ENCODE data around the gene TYK2.
"Not testable (repeated sequence)": the region's sequence is repeated elsewhere in the genome, so short reads cannot be mapped to it uniquely, and the experiment has no call there.

TYK2 gene

GRCh38 chr19:10407096-10407495 lies 26.7 kb upstream of the TYK2 start:
- DNase-seq (ENCODE audit: low spot score) = no peak

DNA sequence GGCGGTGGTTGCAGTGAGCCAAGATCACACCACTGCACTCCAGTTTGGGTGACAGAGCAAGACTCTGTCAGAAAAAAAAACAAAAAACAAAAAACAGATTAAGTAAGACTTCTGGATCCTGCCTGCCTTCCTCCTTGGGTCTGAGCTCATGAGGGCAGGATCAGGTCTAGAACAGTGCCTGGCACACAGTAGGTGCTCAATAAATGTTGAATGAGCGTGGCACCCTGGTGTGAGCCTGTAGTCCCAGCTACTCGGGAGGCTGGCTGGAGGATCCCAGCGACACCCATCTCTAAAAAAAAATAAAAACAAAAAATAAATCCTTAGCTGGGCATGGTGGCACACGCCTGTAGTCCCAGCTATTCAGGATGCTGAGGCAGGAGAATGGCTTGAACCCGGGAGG lies 25.8 kb upstream of the TYK2 start:
- DNase-seq (ENCODE audit: low spot score) = no peak

DNA sequence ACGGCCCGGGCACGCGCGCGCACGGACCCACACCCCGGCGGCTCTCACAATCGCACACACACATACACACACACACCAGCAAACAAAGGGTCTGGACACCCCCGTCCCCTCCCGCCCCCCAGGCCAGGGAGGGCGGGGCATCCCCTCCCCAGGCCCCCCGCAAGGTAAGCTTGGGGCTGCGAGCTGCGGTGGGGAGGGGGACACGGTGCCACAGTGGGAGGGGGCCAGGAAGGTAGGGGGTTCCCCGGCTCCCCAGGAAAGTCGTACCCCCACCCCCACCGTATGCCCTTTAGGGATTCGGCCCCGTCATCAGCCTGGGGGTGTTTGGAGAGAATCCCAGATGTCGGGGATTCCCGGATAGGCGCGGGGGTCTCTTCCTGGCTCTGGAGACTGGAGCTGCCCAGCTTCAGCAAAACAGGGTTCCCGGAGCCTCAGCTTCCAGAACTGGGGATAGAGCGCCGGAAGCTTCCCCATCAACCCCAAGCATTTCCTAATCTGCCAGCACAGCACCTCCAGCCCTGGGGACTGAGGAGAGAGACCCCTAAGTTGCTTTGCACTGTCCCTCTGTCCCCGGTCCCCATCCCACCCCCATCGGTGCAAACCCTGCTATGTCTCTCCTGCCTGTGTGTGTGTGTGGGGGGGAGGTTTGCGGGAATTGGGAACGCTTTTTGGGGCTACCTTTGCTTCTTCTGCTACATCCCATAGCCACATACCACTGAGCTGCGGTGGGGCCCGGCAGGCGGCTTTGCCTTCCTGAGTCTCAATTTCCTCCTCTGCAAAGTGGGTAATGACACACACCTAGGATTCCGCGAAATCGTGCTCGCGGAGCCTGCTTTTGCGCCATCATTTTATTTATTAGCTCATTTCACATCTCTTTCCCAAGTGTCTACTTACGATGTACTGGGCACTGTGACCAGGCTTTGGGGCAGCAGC lies 24.8 kb upstream of the TYK2 start:
- DNase-seq (ENCODE audit: low spot score) = no peak

- peak; percentile 97 for DNase-seq (ENCODE audit: low spot score)
Measured at GRCh38 chr19:10403137-10404021, 23.0 kb upstream of the TYK2 start, which contains the start of gene CDC37. CDC37 (minus strand) TSS chr19:10403542; CDS start chr19:10403479, 63 bp downstream.

GRCh38 chr19:10402441-10403038 lies 22.2 kb upstream of the TYK2 start:
- no peak for DNase-seq (ENCODE audit: low spot score)

DNA sequence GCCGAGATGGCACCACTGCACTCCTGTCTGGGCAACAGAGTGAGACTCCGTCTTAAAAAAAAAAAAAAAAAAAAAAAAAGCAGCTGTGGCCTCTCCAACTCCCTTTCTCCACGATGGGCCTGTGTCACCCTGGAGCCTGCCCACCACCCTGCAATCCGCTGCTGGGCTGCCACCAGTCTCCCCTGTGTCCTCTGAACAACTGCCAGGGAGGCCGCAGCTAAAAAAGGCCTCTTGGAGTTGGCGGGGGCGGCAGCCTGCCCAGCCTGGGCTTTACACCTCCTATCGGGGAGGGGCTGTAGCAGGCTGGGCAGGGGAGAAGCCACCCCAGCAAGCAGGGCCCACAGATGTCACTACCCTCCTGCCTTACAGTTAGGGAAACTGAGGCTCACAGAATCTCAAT lies 19.5 kb upstream of the TYK2 start:
- no peak for DNase-seq (ENCODE audit: low spot score)

DNA sequence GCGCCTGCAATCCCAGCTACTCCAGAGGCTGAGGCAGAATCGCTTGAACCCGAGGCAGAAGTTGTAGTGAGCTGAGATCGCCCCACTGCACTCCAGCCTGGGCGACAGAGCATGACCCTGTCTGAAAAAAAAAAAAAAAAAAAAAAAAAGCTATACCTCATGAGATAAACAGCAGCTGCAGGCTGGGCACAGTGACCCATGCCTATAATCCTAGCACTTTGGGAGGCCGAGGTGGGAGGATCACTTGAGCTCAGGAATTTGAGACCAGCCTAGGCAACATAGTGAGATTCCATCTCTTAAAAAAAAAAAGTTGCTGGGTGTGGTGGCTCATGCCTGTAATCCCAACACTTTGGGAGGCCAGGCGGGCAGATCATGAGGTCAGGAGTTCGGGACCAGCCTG lies 19.0 kb upstream of the TYK2 start:
- not testable (repeated sequence) for DNase-seq (ENCODE audit: low spot score)

DNA sequence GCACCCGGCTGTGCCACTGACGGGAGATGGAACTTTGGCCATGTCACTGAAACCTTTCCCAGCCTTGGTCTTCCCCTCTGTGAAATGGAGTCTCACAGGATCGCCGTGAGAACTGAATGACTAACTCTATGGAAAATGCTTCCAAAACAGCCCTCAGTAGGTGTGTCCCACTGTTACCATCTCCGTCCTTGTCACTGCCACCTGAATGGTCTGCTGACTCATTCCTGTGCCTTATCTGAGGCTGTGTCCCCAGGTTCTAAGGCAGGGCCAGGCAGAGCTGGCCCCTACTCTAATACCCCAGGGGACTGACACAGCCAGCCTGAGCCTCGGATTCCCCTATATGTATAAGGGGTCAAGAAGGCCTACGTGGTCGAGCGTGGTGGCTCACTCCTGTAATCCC lies 18.4 kb upstream of the TYK2 start:
- DNase-seq (ENCODE audit: low spot score) = no peak

DNA sequence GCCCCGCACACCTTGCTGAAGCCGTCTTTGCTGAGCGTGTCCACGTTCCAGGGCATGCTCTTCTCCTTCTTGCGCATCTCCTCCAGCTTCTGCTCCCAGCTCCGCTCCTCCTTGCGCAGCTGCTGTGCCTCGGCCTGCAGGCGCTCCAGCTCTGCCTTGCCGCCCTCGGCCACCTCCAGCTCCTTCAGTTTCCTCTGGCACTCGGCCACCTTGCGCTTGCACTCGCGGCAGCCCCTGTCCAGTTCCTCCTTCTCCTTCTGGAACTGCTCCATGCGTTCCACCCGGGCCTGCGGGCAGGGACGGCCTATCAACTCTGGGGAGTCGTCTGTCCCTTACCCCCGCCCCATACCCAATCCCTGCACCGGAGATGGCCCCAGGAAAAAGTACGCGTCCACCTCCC lies 15.5 kb upstream of the TYK2 start:
- DNase-seq (ENCODE audit: low spot score) = no peak

DNA sequence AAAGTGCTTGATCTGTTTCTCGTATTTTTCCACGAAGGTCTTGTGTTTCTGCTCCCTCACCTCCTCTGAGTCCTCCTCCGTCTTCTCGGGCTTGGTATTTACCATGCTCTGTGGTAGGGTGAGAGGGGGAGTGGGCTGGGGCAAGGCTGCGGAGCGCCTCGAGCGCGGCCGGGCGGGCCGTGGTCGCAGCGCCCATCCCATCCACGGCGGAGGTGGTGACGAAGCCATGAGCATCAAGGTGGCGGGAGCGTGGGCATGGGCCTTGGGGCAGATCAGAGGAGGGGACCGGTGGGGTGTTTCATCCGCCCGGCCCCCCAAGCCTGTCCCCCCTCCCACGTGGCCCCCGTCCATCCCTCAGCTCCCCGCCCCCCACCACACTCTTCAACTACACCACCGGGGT lies 15.1 kb upstream of the TYK2 start:
- no peak for DNase-seq (ENCODE audit: low spot score)

- DNase-seq (ENCODE audit: low spot score) = no peak
Measured at GRCh38 chr19:10395003-10395402, 14.6 kb upstream of the TYK2 start.

DNA sequence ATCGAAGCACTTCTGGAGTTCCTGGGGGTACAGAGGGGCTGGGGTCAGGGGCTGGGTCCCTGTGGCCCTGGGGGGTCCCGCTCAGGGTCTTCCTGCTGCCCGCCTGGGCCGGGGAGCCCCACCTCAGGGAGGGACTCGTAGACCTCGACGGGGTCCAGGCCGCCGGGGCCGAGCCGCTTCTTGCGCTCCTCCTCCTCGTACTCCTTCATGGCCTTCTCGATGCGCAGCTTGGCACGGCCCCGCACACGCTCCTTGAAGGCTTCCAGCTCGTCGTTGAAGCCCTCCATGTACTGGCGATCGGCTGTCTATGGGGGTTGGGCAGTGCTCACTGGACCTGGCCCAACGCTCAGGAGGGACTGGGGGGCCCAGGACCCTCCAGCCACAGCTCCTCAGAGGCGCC lies 12.8 kb upstream of the TYK2 start:
- DNase-seq (ENCODE audit: low spot score) = no peak

GRCh38 chr19:10392120-10392519 lies 11.7 kb upstream of the TYK2 start:
- DNase-seq (ENCODE audit: low spot score) = no peak

DNA sequence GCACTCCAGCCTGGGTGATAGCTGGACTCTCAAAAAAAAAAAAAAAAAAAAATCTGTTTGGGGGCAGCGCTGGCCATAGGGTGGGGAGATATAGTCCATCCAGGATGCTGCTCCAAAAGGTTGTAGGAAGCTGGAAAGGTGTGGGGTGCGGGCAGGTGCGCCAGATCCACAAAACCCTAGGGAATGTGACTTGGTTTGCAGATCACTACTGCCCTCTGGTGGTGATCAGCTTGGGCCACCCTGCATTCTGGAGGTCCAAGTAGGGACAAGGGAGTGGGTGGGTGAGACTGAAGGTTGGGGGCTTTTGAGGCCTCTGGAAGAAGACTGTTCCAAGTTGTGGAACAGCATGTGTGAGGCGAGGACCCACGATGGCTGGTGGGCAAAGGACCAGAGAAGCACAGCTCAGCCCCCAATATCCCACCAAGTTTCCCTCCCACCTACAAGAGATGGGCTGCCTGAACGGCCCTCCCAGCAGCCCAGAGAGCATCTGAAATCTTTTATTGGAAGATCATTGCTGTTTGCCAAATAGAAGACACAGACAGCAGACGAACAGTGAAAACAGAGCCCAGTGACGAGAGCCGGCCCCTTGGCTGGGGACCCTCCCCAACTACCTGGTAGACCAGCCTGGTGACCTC lies 10.4 kb upstream of the TYK2 start:
- DNase-seq (ENCODE audit: low spot score) = peak; percentile 75

DNA sequence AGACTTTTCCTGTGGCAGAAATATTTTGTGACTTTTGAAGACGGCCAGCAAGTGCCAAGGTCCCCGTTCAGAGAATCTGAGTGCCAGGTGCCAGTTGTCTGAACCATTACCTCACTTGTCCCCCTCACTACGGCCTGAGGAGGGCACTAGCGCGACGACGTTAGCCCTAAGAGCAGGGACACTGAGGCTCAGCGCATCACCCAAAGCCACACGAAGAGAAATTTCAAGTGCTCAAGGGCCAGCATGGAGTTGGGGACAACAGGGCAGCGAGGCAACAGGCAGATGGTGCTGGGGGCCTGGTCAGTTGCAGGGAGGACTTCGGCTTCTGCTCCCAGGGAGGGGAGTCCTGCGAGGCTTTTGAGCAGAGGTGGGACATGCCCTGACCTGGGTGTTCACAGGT lies 9.5 kb upstream of the TYK2 start:
- peak; percentile 69 for DNase-seq (ENCODE audit: low spot score)

DNA sequence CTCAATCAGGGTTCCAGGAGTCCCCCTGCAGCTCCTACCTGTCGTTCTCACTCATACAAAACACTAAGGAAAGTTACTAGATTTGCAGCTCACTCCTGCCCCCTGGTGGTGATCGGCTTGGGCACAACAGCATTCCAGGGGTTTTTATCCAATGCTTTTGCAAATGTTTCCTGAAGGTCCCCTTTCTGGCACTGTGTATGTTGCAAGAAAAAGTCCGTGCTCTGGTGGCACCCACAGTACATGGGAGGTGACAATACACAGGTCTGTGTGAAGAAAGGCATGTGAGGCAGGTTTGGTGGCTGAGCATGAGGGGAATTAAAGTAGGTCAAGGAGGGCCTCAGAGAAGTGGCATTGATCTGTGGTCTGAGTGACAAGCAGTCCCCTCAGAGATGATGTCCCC lies 8.6 kb upstream of the TYK2 start:
- peak; percentile 80 for DNase-seq (ENCODE audit: low spot score)

DNA sequence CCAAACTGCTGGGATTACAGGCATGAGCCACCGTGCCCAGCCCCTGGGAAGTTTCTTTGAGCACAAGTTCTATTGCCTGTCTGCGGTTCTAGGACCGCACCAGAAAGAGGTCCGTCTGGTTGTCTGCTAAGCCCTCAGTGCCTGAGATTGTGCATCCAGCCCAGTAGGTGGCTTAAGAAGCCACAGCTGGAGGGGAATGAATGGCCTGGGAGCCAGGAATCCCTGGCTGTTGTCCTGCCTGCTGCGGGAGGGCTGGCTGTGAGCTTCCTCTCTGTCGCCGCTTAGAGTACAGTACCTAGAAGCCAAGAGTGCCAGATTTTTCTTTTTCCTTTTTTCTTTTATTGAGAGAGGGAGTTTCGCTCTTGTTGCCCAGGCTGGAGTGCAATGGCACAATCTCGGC lies 4.2 kb upstream of the TYK2 start:
- no peak for DNase-seq (ENCODE audit: low spot score)

- not testable (repeated sequence) for DNase-seq (ENCODE audit: low spot score)
Measured at GRCh38 chr19:10383223-10383499, 2.8 kb upstream of the TYK2 start.

DNA sequence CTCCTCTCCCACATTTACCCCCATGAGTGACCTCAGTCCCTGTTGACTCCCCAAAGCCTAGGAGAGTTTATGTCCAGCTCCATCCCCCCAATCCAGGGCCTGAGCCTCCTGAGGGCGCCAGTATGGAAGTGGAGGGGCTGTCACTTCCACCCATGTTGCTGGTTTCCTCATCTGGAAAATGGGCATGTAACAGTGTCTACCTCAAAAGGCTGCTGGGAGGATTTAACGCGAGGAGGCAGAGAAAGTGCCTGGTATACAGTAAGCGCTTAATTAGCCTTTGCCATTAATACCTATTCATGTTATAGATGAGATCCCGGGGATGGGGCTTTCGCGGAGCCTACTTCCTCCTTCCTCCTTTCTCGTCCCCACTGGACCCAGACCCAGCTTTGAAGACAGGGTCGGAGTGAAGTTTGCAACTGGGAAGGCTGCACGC lies 476 bp downstream of the TYK2 start:
- DNase-seq (ENCODE audit: low spot score) = no peak

- no peak for DNase-seq (ENCODE audit: low spot score)
Measured at GRCh38 chr19:10378124-10378523, 2.2 kb downstream of the TYK2 start.

- not testable (repeated sequence) for DNase-seq (ENCODE audit: low spot score)
Measured at GRCh38 chr19:10377140-10377640, 3.2 kb downstream of the TYK2 start.

DNA sequence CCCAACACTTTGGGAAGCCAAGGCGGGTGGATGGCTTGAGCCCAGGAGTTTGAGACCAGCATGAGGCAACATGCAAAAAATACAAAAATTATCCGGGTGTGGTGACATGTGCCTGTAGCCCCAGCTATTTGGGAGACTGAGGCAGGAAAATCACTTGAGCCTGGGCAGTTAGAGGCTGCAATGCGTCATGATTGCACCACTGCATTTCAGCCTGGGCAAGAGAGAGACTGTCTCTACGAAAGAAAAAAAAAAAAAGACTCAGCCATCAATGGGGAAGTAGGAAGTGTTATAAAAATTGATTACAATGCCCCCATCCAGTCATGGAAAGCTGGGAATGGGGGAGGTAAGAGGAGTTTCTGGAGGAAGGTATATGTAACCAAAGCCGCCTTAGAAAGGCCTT lies 5.4 kb downstream of the TYK2 start:
- no peak for DNase-seq (ENCODE audit: low spot score)

Measured in NAMALWA (cell line).